Glutamatergic neuron (in vitro differentiated cells): ENCODE data around the gene PSD4. TPM values are rescaled to one million over a fixed set of nuclear protein-coding genes. Genes with fewer than 3 reads are reported as not detected.

Experiments
- DNase-seq: peaks from one replicate; pipeline ENCODE4 v3.0.0; 2022
- H3K27ac Mint-ChIP-seq: one replicate; pipeline ENCODE4 v1.8.0; 2020; ENCODE audit warnings: mild to moderate bottlenecking, mixed read lengths, inconsistent platforms; ENCODE audit not compliant: unreplicated experiment
- H3K27me3 Mint-ChIP-seq: one replicate; pipeline ENCODE4 v1.8.0; 2020; ENCODE audit warnings: mild to moderate bottlenecking, moderate library complexity, mixed read lengths, inconsistent platforms; ENCODE audit not compliant: unreplicated experiment
- H3K36me3 Mint-ChIP-seq: one replicate; pipeline ENCODE4 v1.8.0; 2020; ENCODE audit warnings: mild to moderate bottlenecking, mixed read lengths, inconsistent platforms; ENCODE audit not compliant: unreplicated experiment
- H3K4me1 Mint-ChIP-seq: one replicate; pipeline ENCODE4 v1.8.0; 2020; ENCODE audit warnings: mild to moderate bottlenecking, low read depth, mixed read lengths, inconsistent platforms; ENCODE audit not compliant: unreplicated experiment
- H3K4me3 Mint-ChIP-seq: one replicate; pipeline ENCODE4 v1.8.0; 2020; ENCODE audit warnings: mild to moderate bottlenecking, mixed read lengths, inconsistent platforms; ENCODE audit not compliant: unreplicated experiment
- H3K9me3 Mint-ChIP-seq: one replicate; pipeline ENCODE4 v1.8.0; 2020; ENCODE audit warnings: mild to moderate bottlenecking, moderate library complexity, mixed read lengths, inconsistent platforms; ENCODE audit not compliant: unreplicated experiment
- CTCF ChIP-seq: fragments of 200-600 bp; sonication (generic); IDR thresholded peaks from one replicate; pipeline ENCODE4 v1.5.0; 2021; ENCODE audit not compliant: partially characterized antibody, unreplicated experiment
- long read RNA-seq: library from polyadenylated mRNA; unstranded; transcript quantifications from one replicate; pipeline ENCODE4 v2.0.0, GENCODE V29; 2020; ENCODE audit not compliant: unreplicated experiment
- total RNA-seq: library from RNA; stranded (reverse); fragmentation: NEBNext Ultra II Directional; extraction: Animal tissue kit (Norgen Biotek cat#: 25700); gene quantifications from one replicate; pipeline ENCODE4 v1.2.1, GENCODE V29; 2021; ENCODE audit not compliant: unreplicated experiment

The PSD4 gene
- 1.2 TPM for total RNA-seq
- long read RNA-seq, partial matches to known transcripts, result 0 of 1 reads
- long read RNA-seq, other reads (novel, unspliced or antisense), result 1 of 1 reads

- Mint-ChIP-seq H3K36me3 (no peaks in the 10 kb centered on the region), H3K4me1 (peaks cover 3% of the 10 kb centered on the region), H3K4me3 (no peak within 1 kb of the TSS), H3K27ac (no peak within 1 kb of the TSS), H3K9me3 (peaks cover 2% of the 10 kb centered on the region), H3K27me3 (peaks cover 9% of the 10 kb centered on the region)
- TF ChIP-seq CTCF, result no peak
- no peak for DNase-seq
Observed at GRCh38 chr2:113173542-113174375, at the start of gene PSD4. Gene PSD4, plus strand, starts transcription at chr2:113173971. Its CDS starts 8,486 bp downstream, at chr2:113182457.

- no peaks in the 10 kb centered on the region for H3K9me3 Mint-ChIP-seq
- H3K36me3 Mint-ChIP-seq, result no peaks in the 10 kb centered on the region
- H3K27ac Mint-ChIP-seq, result no peak overlapping the region
- no peak for DNase-seq
- H3K4me3 Mint-ChIP-seq, result no peak overlapping the region
- no peaks in the 10 kb centered on the region for H3K4me1 Mint-ChIP-seq
- H3K27me3 Mint-ChIP-seq, result peaks cover 3% of the 10 kb centered on the region
- no peak for TF ChIP-seq CTCF
Observed at GRCh38 chr2:113124181-113124961, 49.4 kb upstream of the PSD4 start.

GRCh38 chr2:113124984-113125855 lies 48.6 kb upstream of the PSD4 start:
- Mint-ChIP-seq H3K27me3 (peaks cover 3% of the 10 kb centered on the region), H3K36me3 (no peaks in the 10 kb centered on the region), H3K4me1 (no peaks in the 10 kb centered on the region), H3K9me3 (no peaks in the 10 kb centered on the region), H3K27ac (no peak overlapping the region), H3K4me3 (no peak overlapping the region)
- no peak for TF ChIP-seq CTCF
- no peak for DNase-seq

GRCh38 chr2:113126845-113127645 lies 46.7 kb upstream of the PSD4 start, which contains the start of gene IL1RN:
Gene IL1RN, plus strand, starts transcription at chr2:113127598. Its CDS starts 27 bp downstream, at chr2:113127625.
- H3K27me3 Mint-ChIP-seq, result peaks cover 3% of the 10 kb centered on the region
- H3K36me3 Mint-ChIP-seq, result no peaks in the 10 kb centered on the region
- H3K9me3 Mint-ChIP-seq, result no peaks in the 10 kb centered on the region
- no peak within 1 kb of the TSS for H3K27ac Mint-ChIP-seq
- no peaks in the 10 kb centered on the region for H3K4me1 Mint-ChIP-seq
- DNase-seq, result no peak
- no peak for TF ChIP-seq CTCF
- H3K4me3 Mint-ChIP-seq, result no peak within 1 kb of the TSS
